Neural crest cell (in vitro differentiated cells): ENCODE measurements around the gene SNHG17. TPM values are rescaled to one million over a fixed set of nuclear protein-coding genes. Genes with fewer than 3 reads are reported as not detected.

Source experiments
- DNase-seq: peaks from one replicate; pipeline ENCODE4 v3.0.0; 2021; ENCODE audit warnings: low read depth, mixed read lengths, low spot score
- H3K27ac Mint-ChIP-seq: one replicate; pipeline ENCODE4 v1.8.0; 2021; ENCODE audit warnings: mild to moderate bottlenecking, mixed read lengths; ENCODE audit not compliant: unreplicated experiment
- H3K27me3 Mint-ChIP-seq: 2 replicates; pipeline ENCODE4 v1.8.0; 2021; ENCODE audit warnings: low read depth, mild to moderate bottlenecking, mixed read lengths
- H3K36me3 Mint-ChIP-seq: 2 replicates; pipeline ENCODE4 v1.8.0; 2021; ENCODE audit warnings: low read depth, mild to moderate bottlenecking, mixed read lengths
- H3K4me1 Mint-ChIP-seq: 2 replicates; pipeline ENCODE4 v1.8.0; 2021; ENCODE audit warnings: mixed read lengths
- H3K4me3 Mint-ChIP-seq: one replicate; pipeline ENCODE4 v1.8.0; 2021; ENCODE audit warnings: mild to moderate bottlenecking, mixed read lengths
- H3K9me3 Mint-ChIP-seq: 2 replicates; pipeline ENCODE4 v1.8.0; 2021; ENCODE audit warnings: mixed read lengths
- total RNA-seq: library from RNA; stranded (reverse); gene quantifications from 2 replicates; pipeline ENCODE4 v1.2.1, GENCODE V29; 2021
- TF ChIP-seq, protein P1 (sequence below): fragments of 200-600 bp; sonication (generic); conservative IDR thresholded peaks from 2 replicates; pipeline ENCODE4 v1.5.0; 2021; ENCODE audit warnings: antibody characterized with exemption, mild to moderate bottlenecking

Gene SNHG17
- total RNA-seq, 1 donor from 2014 or later, result 65.5 TPM

DNA sequence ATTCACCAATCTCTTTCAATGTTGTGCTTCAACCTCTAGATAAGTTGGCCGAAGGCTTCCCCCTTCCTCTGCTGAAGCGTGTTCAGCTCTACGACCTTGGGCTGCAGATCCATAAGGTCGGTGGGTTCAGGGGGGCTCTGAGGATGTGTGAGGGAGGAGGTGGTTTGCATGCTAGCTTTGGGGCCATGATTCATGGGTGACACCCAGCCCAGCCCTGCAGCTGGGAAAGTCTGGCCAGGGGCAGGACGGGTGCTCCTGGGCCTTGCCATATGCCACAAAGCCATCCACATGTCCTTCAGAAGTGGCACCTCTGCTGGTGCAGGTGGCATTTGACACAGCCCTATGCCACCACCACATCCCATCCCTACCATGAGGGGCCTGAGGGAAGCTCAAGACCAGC, 61.2 kb downstream of the SNHG17 start:
- DNase-seq, result no peak
- Mint-ChIP-seq H3K27ac (no peak overlapping the region), H3K36me3 (no peaks in the 10 kb centered on the region), H3K4me1 (peaks cover 5% of the 10 kb centered on the region), H3K4me3 (no peak overlapping the region), H3K27me3 (peaks cover 9% of the 10 kb centered on the region), H3K9me3 (no peaks in the 10 kb centered on the region)
- TF ChIP-seq, protein P1, sequence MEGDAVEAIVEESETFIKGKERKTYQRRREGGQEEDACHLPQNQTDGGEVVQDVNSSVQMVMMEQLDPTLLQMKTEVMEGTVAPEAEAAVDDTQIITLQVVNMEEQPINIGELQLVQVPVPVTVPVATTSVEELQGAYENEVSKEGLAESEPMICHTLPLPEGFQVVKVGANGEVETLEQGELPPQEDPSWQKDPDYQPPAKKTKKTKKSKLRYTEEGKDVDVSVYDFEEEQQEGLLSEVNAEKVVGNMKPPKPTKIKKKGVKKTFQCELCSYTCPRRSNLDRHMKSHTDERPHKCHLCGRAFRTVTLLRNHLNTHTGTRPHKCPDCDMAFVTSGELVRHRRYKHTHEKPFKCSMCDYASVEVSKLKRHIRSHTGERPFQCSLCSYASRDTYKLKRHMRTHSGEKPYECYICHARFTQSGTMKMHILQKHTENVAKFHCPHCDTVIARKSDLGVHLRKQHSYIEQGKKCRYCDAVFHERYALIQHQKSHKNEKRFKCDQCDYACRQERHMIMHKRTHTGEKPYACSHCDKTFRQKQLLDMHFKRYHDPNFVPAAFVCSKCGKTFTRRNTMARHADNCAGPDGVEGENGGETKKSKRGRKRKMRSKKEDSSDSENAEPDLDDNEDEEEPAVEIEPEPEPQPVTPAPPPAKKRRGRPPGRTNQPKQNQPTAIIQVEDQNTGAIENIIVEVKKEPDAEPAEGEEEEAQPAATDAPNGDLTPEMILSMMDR, result no peak

DNA sequence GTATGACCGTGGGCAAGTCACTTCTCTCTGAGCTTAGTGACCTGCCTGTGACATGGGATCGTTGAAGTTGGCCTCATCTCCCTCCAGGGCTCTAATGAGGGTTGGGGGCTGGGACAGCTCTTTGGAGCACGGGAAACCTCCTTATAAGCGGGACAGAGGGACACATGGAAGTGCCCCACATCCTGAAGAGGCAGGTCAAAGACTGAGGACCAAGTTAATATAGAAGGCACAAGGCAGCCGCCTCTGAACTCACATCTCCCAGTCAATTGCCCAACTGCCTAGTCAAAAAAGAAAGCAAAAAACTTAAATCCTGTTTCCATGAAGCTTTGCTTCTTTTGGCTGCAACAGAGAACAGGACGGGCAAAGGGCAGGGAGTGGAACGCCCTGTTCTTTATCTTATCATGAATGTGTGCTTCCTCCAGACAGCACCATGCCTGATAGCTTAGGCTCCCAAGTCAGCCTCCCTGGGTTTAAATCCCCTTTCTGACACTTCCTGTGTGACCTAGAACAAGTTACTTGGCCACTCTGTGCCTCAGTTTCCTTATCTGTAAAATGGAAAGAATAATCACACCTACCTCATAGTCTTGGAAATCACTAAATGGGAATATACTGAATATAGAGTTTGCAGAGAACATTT, 61.8 kb downstream of the SNHG17 start:
- DNase-seq, result no peak
- TF ChIP-seq, protein P1, result no peak
- peaks cover 9% of the 10 kb centered on the region for H3K27me3 Mint-ChIP-seq
- H3K27ac Mint-ChIP-seq, result no peak overlapping the region
- H3K9me3 Mint-ChIP-seq, result no peaks in the 10 kb centered on the region
- no peak overlapping the region for H3K4me3 Mint-ChIP-seq
- no peaks in the 10 kb centered on the region for H3K36me3 Mint-ChIP-seq
- peaks cover 5% of the 10 kb centered on the region for H3K4me1 Mint-ChIP-seq

DNA sequence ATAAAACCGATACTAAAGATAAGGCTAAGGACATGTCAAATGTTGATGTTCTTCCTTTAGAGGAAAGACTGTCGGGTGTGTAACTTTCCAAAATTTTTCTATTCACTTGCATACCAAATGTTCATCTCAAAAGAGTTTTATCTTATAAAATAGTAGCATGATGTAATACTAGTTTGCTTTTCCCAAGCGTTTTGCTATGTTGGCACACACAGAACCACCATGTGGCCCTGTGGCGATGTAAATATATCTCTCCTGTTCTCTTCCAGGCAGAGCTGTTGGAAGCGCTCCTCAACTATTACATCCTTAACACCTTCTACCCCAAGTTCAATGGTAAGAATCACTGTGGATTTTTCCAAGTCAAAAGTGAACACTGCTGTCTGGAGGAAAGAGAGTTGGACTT, 62.3 kb downstream of the SNHG17 start:
- Mint-ChIP-seq H3K9me3 (no peaks in the 10 kb centered on the region), H3K4me1 (peaks cover 5% of the 10 kb centered on the region), H3K27ac (no peak overlapping the region), H3K4me3 (no peak overlapping the region), H3K36me3 (no peaks in the 10 kb centered on the region), H3K27me3 (peaks cover 9% of the 10 kb centered on the region)
- TF ChIP-seq, protein P1, result no peak
- no peak for DNase-seq

Other genes starting within 250 kb of the SNHG17 start
- 8.6 and 9.5 TPM in 2 replicates for gene KIAA1755, start 174.6 kb downstream of the SNHG17 start, total RNA-seq
- gene BPI, start 131.2 kb downstream of the SNHG17 start, total RNA-seq, result not detected in 2 replicates
- gene LBP, start 88.8 kb downstream of the SNHG17 start, total RNA-seq, result not detected in 2 replicates
- gene RALGAPB, start 37.5 kb upstream of the SNHG17 start, total RNA-seq, result 34.7 and 35.2 TPM in 2 replicates
- not detected in 2 replicates for gene ADIG, start 145.9 kb upstream of the SNHG17 start, total RNA-seq
- gene ARHGAP40, start 166.5 kb upstream of the SNHG17 start, total RNA-seq, result not detected in 2 replicates